Cortex of kidney (tissue), 1 donor: ENCODE results near the gene NHS.

Experiments
- DNase-seq: peaks from one replicate; lab custom pipeline; 2025; lab: John Stamatoyannopoulos, UW

The NHS gene

DNA sequence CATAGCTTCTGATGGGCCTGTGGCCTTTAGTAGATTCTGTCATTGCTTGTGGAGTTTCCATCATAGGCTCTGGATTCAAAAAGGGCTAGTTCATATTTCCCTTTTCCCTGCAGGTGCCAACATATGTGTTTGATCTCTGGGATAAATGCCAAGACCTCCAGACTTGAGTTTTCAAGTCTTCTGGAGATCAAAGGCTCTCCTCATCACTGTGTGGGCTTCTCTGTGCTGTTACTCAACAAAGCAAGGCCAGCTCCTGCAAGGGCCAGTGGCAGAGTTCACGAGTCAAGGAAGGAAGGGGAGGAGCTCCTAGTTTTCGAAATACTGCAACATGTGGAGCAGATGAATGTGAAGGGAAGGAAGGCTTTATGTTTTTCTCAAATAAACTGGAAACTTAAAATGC lies 299.6 kb downstream of the NHS start:
- DNase-seq, result no peak

DNA sequence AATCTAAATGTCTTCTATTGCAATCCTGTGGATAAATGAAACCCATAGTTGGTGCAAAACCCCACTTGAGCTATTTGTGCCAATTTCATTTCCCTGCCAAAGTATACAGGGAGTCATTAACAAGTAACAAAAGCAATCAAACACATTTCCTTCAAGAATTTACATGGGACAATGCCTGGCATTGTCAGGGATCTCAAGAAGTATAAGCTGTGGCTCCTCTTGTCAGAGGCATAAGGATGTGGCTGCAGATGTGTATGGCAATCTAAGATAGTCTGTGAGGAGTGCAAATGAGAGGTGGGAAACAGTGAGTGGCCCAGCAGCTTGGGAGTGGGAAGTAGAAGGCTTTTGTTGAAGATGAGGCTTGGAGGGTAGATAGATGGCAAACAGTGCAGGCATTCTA lies 304.3 kb downstream of the NHS start:
- DNase-seq, result no peak

GRCh38 chrX:17679820-17680219 lies 304.8 kb downstream of the NHS start:
- no peak for DNase-seq

GRCh38 chrX:17680732-17681413 lies 305.9 kb downstream of the NHS start:
- no peak for DNase-seq

DNA sequence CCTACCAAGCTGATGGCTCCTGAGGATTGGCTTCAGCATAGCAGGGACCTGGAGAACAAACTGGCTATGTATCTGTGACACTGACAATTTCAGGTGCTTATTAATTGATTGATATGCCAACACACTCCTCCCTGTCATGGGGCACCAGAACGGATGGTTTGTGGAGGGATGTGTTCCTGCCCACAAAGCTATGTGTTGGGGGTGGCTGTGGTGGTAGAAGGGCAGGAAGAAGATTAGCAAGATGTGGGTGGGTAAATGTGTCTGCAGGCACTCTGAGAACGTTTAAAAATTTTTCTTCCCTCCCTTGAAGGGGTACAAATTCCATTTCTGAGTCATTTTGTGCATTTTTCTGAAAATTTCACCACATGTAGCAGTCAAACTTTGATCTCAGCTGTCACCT lies 307.3 kb downstream of the NHS start:
- no peak for DNase-seq

DNA sequence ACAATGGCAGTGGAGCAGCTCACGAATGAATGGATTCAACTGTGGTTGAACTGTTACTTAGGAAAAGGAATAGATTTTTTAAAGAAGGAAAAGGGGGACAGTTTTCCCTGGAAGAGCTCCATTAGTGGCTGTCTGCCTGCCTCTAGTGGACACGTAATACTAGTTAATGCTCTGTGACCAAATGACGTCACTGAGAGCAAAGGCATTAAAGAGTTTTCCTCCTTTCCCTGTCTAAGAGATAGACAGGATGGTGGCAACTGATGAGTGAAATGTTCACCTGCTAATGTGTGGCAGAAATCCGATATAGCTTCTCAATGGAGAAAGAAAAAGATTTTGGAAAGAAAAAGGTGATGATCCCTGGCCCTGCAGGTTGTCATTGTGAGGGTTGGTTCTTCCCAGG lies 310.0 kb downstream of the NHS start:
- no peak for DNase-seq

GRCh38 chrX:17687648-17688047 lies 312.6 kb downstream of the NHS start:
- no peak for DNase-seq

DNA sequence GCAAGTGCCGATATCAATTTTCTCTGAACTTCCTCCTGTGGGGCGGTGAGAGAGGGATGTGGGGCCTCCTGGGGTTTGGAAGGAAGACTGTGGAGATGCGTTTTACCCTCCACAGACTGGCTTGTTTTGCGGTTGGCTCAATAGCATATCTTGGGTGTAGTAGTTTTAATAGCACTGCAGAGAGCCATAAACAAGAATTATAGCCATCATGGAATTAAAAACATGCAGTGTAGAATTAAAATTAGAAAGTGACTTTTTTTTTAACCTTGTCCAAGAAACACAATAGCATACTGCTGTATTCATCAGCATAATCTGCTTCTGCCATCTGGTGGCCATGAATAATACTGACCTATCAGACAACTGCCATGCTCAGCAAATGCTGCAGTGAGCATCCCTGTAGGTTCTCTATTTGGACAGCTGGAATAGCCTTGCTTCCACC lies 315.0 kb downstream of the NHS start:
- no peak for DNase-seq

DNA sequence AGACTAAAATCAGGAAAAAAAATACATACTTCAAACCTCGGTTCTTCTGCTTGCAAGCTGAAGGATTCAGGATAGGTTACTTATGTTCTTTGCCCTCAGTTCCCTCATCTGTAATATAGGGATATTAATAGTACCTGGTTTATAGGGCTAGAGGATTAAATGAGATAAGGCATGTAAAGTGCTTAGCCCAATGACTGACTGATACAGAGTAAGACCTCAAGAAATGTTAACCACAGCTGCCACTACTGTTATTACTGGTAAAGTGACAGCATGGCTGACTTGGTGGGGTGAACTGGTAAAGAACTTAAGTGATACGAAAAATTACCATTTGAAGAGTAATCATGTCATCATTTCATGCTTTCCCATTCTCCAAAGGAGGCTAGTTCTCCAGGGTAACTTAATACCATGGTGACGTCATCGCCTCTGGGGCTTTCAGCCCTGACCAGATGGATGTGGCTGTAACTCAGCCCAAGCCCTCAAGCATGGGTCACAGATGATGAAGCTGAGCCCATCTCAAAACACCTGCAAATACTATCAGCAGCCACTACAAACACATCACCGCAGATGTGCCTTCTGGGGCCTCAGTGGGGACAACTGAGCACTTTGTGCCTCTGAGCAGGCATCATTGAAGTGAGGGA lies 317.8 kb downstream of the NHS start:
- no peak for DNase-seq

- no peak for DNase-seq
Measured at GRCh38 chrX:17697191-17697590, 322.2 kb downstream of the NHS start.

DNA sequence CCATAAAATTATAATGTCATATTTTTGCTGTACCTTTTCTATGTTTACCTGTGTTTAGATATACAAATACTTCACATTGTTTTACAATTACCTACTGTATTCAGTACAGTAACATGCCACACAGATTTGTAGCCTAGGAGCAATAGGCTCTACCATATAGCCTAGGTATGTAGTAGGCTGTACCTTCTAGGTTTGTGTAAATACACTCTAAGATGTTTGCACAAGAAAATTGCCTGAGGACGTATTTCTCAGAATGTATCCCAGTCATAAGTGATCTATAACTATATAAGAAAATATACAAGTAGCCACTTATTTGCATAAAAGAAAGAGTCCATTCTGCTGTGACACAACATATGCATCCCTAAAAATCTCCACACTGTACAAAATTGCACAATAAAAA lies 326.0 kb downstream of the NHS start:
- no peak for DNase-seq

DNA sequence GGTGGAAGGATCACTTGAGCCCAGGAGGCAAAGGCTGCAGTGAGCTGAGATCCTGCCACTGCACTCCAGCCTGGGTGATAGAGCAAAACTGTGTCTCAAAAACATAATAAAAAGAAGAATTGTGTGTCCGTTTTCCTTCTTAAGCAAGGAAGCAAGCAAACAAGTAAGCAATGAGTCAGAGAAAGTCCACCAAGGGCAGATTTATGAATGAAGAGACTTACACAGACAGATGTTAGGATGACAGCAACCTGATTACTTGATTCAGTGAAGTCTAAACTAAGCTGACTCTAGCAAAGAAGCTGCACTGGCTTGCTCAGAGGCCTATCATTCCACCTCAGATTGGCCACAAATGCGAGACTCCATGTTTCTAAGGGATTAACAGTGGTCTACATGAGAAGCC lies 328.2 kb downstream of the NHS start:
- DNase-seq, result no peak

- DNase-seq, result no peak
Measured at GRCh38 chrX:17705211-17705610, 330.2 kb downstream of the NHS start.

DNA sequence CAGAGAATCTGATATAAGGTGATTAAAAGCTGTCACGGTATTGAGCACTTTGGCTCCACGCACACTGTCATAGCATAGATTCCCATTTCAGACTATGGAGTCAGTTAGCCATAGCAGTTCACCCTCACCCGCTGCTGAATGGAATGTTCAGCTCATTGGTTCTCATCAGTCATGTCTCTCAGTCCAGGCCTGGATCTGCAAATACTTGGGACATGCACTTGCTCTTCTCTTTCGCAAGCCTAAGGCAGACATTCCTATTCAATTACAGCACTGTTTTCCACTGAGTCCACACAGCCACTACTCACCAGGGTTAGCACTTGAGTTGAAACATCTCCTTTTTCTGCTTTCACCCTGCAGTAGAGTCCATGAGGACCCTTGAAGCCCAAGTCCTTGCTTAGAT lies 331.7 kb downstream of the NHS start:
- DNase-seq, result no peak

- DNase-seq, result no peak
Measured at GRCh38 chrX:17707731-17708130, 332.7 kb downstream of the NHS start.

- no peak for DNase-seq
Measured at GRCh38 chrX:17710871-17711301, 335.9 kb downstream of the NHS start.

DNA sequence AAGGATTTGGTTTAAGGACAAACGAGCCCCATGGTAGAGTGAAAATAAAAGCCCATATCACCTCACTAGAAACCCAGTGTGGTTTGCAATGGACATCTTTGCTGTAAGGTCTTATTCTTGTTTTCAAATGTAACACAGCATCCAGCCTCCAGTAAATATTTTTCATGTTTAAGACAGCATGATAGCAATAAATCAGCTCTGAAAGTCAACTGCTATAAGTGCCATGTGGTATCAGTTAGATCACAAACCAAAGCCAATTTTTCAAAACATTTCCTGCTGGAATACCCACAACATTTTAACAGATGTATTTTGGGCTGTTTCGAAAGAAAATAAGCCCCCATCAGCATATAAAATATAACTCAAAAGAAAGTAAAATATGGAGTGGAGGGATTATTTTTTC lies 338.3 kb downstream of the NHS start:
- no peak for DNase-seq

DNA sequence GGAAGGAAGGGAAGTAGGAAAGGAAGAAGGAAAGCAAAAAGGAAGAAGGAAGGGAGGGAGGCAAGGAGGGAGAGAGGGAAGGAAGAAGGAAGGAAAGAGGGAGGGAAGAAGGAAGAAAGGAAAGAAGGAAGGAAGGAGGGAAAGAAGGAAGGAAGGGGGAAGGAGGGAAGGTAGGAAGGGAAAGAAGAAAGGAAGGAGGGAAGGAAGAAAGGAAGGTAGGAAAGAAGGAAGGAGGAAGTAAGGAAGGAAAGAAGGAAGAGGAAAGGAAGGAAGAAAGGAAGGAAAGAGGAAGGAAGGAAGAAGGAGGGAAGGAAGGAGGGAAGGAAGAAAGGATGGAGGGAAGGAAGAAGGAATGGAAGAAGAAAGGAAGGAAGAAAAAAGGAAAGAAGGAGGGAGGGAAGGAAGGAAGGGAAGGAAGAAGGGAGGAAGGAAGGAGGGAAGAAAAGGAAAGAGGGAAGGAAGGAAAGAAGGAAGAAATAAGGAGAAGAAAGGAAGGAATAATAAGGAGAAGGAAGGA lies 343.7 kb downstream of the NHS start:
- no peak for DNase-seq

GRCh38 chrX:17719711-17720110 lies 344.7 kb downstream of the NHS start:
- no peak for DNase-seq

DNA sequence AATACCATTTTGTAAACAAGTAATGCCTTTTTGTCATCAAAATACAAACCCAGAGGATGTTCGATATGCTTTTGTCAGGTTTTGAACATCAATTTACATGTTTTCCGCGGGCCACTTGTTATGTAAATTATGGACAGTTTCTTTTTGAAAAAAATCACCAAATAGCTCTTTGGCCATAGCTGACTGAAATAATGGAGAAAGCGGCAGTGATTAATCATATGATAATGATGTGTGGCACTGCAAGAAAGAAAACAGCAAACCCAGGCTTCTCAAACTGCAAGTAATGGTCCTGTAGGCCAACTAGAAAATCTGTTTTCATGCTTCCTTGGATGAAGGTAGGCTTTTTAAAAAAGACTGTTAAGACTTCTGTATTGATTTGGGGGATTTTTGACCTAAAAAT lies 346.7 kb downstream of the NHS start:
- DNase-seq, result no peak

DNA sequence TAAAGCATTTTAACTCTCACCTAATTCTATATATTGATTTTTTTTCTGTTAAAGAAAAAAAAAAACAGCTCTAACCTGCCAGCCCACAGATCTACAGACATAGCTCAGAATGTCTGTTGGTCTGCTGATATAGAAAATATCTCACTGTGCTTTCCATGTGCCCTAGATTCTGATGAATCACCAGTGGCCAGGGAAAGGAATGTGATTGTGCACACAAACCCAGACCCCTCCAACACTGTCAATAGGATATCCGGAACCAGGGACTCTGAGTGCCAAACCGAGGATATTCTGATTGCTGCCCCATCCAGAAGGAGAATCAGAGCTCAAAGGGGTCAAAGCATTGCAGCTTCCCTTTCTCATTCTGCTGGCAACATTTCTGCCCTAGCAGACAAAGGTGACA lies 350.2 kb downstream of the NHS start:
- no peak for DNase-seq

GRCh38 chrX:17732138-17732783 lies 357.3 kb downstream of the NHS start:
- DNase-seq, result no peak

DNA sequence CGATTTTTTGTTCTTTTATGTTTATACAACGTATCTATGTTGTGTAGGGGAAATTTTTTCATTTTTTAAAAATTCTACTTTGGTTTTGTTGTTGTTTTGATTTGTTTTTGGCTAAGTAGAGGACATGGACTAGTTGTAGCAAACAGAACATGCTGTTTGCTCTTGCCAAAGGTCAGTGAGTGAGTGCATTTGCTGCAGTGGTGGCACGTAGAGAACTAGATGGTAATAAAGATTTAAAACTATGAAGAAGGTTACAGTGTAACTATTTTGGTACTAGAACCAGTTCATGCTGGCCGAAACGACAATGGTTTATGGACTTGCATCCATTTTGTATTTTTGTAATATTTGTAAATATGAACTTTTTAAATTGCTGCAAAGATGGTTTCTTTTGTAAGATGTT lies 360.4 kb downstream of the NHS start:
- DNase-seq, result no peak
